Tibial nerve (tissue), 3 donors: Measurements from ENCODE around the gene IPO8.

Source experiments
- POLR2A ChIP-seq, 2 donors: fragments of 450-650 bp; IDR thresholded peaks; one replicate each; pipeline ENCODE4 v1.6.1; 2017; ENCODE audit warnings: antibody characterized with exemption in 2 of 2, mild to moderate bottlenecking in 2 of 2, moderate library complexity in 2 of 2
- TF ChIP-seq, protein P1 (sequence below), 5 experiments: fragments of 200-600 bp in 3 of 5; fragments of 450-650 bp in 2 of 5; sonication (generic) in 3 of 5; IDR thresholded peaks; one replicate each; pipeline ENCODE4 v1.5.1; 2016 to 2019; ENCODE audit warnings: antibody characterized with exemption in 5 of 5, mild to moderate bottlenecking in 3 of 5, moderate library complexity in 2 of 5

- TF ChIP-seq, protein P1, sequence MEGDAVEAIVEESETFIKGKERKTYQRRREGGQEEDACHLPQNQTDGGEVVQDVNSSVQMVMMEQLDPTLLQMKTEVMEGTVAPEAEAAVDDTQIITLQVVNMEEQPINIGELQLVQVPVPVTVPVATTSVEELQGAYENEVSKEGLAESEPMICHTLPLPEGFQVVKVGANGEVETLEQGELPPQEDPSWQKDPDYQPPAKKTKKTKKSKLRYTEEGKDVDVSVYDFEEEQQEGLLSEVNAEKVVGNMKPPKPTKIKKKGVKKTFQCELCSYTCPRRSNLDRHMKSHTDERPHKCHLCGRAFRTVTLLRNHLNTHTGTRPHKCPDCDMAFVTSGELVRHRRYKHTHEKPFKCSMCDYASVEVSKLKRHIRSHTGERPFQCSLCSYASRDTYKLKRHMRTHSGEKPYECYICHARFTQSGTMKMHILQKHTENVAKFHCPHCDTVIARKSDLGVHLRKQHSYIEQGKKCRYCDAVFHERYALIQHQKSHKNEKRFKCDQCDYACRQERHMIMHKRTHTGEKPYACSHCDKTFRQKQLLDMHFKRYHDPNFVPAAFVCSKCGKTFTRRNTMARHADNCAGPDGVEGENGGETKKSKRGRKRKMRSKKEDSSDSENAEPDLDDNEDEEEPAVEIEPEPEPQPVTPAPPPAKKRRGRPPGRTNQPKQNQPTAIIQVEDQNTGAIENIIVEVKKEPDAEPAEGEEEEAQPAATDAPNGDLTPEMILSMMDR (IDR thresholded peaks at IDR 0.05), result no peak
- no peak for TF ChIP-seq POLR2A (IDR thresholded peaks at IDR 0.05)
These were observed 68.8 kb downstream of the IPO8 start for GRCh38 chr12:30626847-30627246.
